Measurements from ENCODE around the gene ZDBF2. TPM values are rescaled to one million over a fixed set of nuclear protein-coding genes. Genes with fewer than 3 reads are reported as not detected.

Gene ZDBF2
- total and polyA plus RNA-seq, 2 of the 8 experiments (the other 6 are each of a cell fraction or from before 2014, with no cell fraction given), result 1.5 to 17.2 TPM

DNA sequence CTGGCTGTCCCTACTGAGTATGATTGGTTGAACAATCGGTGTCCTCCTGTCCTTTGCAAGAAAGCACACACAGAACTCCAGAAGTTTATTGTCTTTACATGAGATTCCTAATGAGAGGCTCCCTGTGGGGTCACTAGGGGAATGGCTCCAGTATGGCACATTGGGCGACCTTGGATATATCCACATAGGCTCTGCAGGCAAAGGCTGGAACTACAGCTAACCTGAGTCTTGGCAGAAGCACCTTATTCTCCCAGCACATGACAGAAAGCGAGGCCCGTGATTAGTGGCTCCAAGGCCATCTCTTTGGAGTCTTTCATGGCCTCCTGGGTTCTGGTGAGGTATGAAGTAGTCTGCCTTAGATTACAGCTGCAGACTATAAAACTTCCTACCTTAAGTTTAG, 49.0 kb downstream of the ZDBF2 start:
- FAIRE-seq (peak; percentile 72), DNase-seq (ENCODE audit: low read depth in 1 of 2, low spot score in 2 of 2) (no peak)
- no peak overlapping the region for H4K5ac ChIP-seq (ENCODE audit: insufficient read length, low read depth, low read length)
- H3K4me2 ChIP-seq (ENCODE audit: insufficient read depth in 1 of 2, low read depth in 2 of 2, low read length in 2 of 2), result no peak overlapping the region
- H3K9me3 ChIP-seq (ENCODE audit: insufficient read depth in 2 of 2, low read depth in 1 of 2, low read length in 1 of 2), result peaks cover 5 to 7% of the 10 kb centered on the region in 2 experiments; a peak in 1 of 4 replicates
- no peak overlapping the region for H2BK120ac ChIP-seq (replicated peaks; ENCODE audit: low read depth, low read length)
- H2AK5ac ChIP-seq (ENCODE audit: low read depth, low read length), result no peak overlapping the region
- CTCF ChIA-PET (ENCODE audit: partially characterized antibody), result interaction anchor here (0.5 to 1.5 kb wide), 5 partner anchors 9 to 38 kb away, joined by 3 to 6 read pairs (median 5); no protein-coding TSS in a partner anchor
- no peaks in the 10 kb centered on the region for H3K79me1 ChIP-seq (ENCODE audit: low read depth, low read length)
- no peaks in the 10 kb centered on the region for H4K20me1 ChIP-seq (replicated peaks in 1 of 2; ENCODE audit: control insufficient read depth in 1 of 2, insufficient read depth in 2 of 2, low read length in 2 of 2)
- no peak overlapping the region for H3K23ac ChIP-seq (ENCODE audit: insufficient read length)
- no peaks in the 10 kb centered on the region for H3K79me2 ChIP-seq (ENCODE audit: control insufficient read depth in 1 of 2, insufficient read depth in 2 of 2, low read length in 2 of 2)
- no peak overlapping the region for H2AFZ ChIP-seq (ENCODE audit: low read length)
- H4K91ac ChIP-seq (replicated peaks; ENCODE audit: insufficient read length, low read length), result no peak overlapping the region
- TF ChIP-seq RAD21 (IDR thresholded peaks at IDR 0.05 in 1 of 2, conservative IDR thresholded peaks at IDR 0.05 in 1 of 2; ENCODE audit: low read depth in 2 of 2, low read length in 2 of 2) (peak in 1 of 2 experiments; percentile 24; a peak in 2 of 4 replicates), EP300 (IDR thresholded peaks at IDR 0.05; ENCODE audit: borderline replicate concordance in 1 of 2, low read depth in 2 of 2, low read length in 2 of 2) (no peak)
- TF ChIP-seq, protein P1, sequence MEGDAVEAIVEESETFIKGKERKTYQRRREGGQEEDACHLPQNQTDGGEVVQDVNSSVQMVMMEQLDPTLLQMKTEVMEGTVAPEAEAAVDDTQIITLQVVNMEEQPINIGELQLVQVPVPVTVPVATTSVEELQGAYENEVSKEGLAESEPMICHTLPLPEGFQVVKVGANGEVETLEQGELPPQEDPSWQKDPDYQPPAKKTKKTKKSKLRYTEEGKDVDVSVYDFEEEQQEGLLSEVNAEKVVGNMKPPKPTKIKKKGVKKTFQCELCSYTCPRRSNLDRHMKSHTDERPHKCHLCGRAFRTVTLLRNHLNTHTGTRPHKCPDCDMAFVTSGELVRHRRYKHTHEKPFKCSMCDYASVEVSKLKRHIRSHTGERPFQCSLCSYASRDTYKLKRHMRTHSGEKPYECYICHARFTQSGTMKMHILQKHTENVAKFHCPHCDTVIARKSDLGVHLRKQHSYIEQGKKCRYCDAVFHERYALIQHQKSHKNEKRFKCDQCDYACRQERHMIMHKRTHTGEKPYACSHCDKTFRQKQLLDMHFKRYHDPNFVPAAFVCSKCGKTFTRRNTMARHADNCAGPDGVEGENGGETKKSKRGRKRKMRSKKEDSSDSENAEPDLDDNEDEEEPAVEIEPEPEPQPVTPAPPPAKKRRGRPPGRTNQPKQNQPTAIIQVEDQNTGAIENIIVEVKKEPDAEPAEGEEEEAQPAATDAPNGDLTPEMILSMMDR (IDR thresholded peaks at IDR 0.05; ENCODE audit: control extremely low read depth in 1 of 3, insufficient read depth in 1 of 3, low read depth in 1 of 3, low read length in 3 of 3), result peak in 2 of 3 experiments; percentile 29 to 43; a peak in 1 of 4 replicates
- no peaks in the 10 kb centered on the region; a peak in 1 of 8 replicates for H3K36me3 ChIP-seq (ENCODE audit: control insufficient read depth in 2 of 4, insufficient read depth in 4 of 4, low read length in 3 of 4)
- H3K27me3 ChIP-seq (replicated peaks in 1 of 4; ENCODE audit: control insufficient read depth in 3 of 4, extremely low read depth in 1 of 4, insufficient read depth in 3 of 4, low read length in 3 of 4), result no peaks in the 10 kb centered on the region
- H3K23me2 ChIP-seq (ENCODE audit: low read depth, low read length), result 0 out of 2 replicates have a peak, but pooled peaks cover 1% of the 10 kb centered on the region
- no peak overlapping the region for H2BK5ac ChIP-seq (ENCODE audit: low read depth, low read length)
- H2BK20ac ChIP-seq (ENCODE audit: low read length), result no peak overlapping the region
- POLR2A ChIA-PET (ENCODE audit: partially characterized antibody), result interaction anchor here (1.0 kb wide), 1 partner anchor 164 kb away, joined by 3 read pairs; the partner anchor contains the start of genes EEF1B2 and NDUFS1
- H3K56ac ChIP-seq (replicated peaks; ENCODE audit: insufficient read length, low read depth, low read length), result no peak overlapping the region
- no peak overlapping the region for H3K27ac ChIP-seq (ENCODE audit: low read depth, low read length)
- no peak overlapping the region for H3K4me3 ChIP-seq (ENCODE audit: extremely low read depth in 1 of 4, insufficient read depth in 2 of 4, low read depth in 3 of 4, low read length in 4 of 4)
- no peak overlapping the region for H4K8ac ChIP-seq (ENCODE audit: extremely low read depth, insufficient read depth, low read length)
- H3K9ac ChIP-seq (replicated peaks in 1 of 4; ENCODE audit: extremely low read depth in 1 of 4, low read depth in 3 of 4, low read length in 3 of 4), result no peak overlapping the region
- H3K14ac ChIP-seq (ENCODE audit: insufficient read length), result no peak overlapping the region
- no peaks in the 10 kb centered on the region for H3K4me1 ChIP-seq (replicated peaks in 1 of 4; ENCODE audit: control insufficient read depth in 3 of 4, insufficient read depth in 4 of 4, low read length in 3 of 4)
- H2BK15ac ChIP-seq (ENCODE audit: low read length), result no peak overlapping the region
- no peak overlapping the region for H3K4ac ChIP-seq (replicated peaks; ENCODE audit: insufficient read length, low read depth, low read length)
- no peak overlapping the region for H3K18ac ChIP-seq (ENCODE audit: extremely low read depth, low read length)
- H2BK12ac ChIP-seq (ENCODE audit: low read depth, low read length), result no peak overlapping the region
- 82% methylated on average over 4 of the region's 4 CpGs; no CpG with 5 or more reads in 1 of the 2 experiments for WGBS, 2 experiments (ENCODE audit: extremely low coverage in 1 of 2, insufficient coverage in 1 of 2, insufficient read length in 1 of 2, insufficient replicate concordance in 2 of 2, low coverage in 1 of 2, low lambda C conversion rate in 2 of 2, missing lambda C conversion rate in 1 of 2)

Measured in H1 (cell line).